ENCODE results near the gene SMARCC1. TPM values are rescaled to one million over a fixed set of nuclear protein-coding genes. Genes with fewer than 3 reads are reported as not detected.

SMARCC1 gene
- polyA plus RNA-seq, 1 experiment: 38.5 TPM

GRCh38 chr3:47711596-47711995 is 70.1 kb downstream of the SMARCC1 start:
- Histone ChIP-seq H3K4me3 (ENCODE audit: low read depth, low read length) (no peak overlapping the region), H3K27me3 (ENCODE audit: control insufficient read depth, insufficient read depth, low read length) (no peaks in the 10 kb centered on the region), H3K9me3 (ENCODE audit: control insufficient read depth, insufficient read depth, low read length) (no peaks in the 10 kb centered on the region), H3K27ac (ENCODE audit: low read depth, low read length) (no peak overlapping the region)
- TF ChIP-seq CTCF (IDR thresholded peaks at IDR 0.05; ENCODE audit: low read depth, low read length): no peak
- DNase-seq (ENCODE audit: low read depth, low spot score): no peak
- ChIA-PET CTCF (interaction anchor here (0.6 kb wide), 1 partner anchor 237 kb away, joined by 4 read pairs; no protein-coding TSS in a partner anchor), POLR2A (no interaction called here)

- H3K27ac ChIP-seq (ENCODE audit: low read depth, low read length): no peak overlapping the region
- CTCF ChIA-PET: no interaction called here
- POLR2A ChIA-PET: interaction anchor here (0.7 kb wide), 1 partner anchor 62 kb away, joined by 7 read pairs; no protein-coding TSS in a partner anchor
Observed at GRCh38 chr3:47705391-47705790, 76.3 kb downstream of the SMARCC1 start.

GRCh38 chr3:47704237-47704612 is 77.5 kb downstream of the SMARCC1 start:
- CTCF ChIA-PET: no interaction called here
- POLR2A ChIA-PET: no interaction called here

More at GRCh38 chr3:47705391-47705790, 76.3 kb downstream of the SMARCC1 start:
- no peak for TF ChIP-seq CTCF (IDR thresholded peaks at IDR 0.05; ENCODE audit: low read depth, low read length)
- no peaks in the 10 kb centered on the region for H3K27me3 ChIP-seq (ENCODE audit: control insufficient read depth, insufficient read depth, low read length)
- H3K4me3 ChIP-seq (ENCODE audit: low read depth, low read length): no peak overlapping the region
- no peaks in the 10 kb centered on the region for H3K9me3 ChIP-seq (ENCODE audit: control insufficient read depth, insufficient read depth, low read length)
- no peak for DNase-seq (ENCODE audit: low read depth, low spot score)

GRCh38 chr3:47701388-47701787 is 80.3 kb downstream of the SMARCC1 start:
- CTCF ChIA-PET: no interaction called here

More at GRCh38 chr3:47704237-47704612, 77.5 kb downstream of the SMARCC1 start:
- H3K4me3 ChIP-seq (ENCODE audit: low read depth, low read length): no peak overlapping the region
- H3K27ac ChIP-seq (ENCODE audit: low read depth, low read length): no peak overlapping the region
- no peaks in the 10 kb centered on the region for H3K9me3 ChIP-seq (ENCODE audit: control insufficient read depth, insufficient read depth, low read length)
- H3K27me3 ChIP-seq (ENCODE audit: control insufficient read depth, insufficient read depth, low read length): no peaks in the 10 kb centered on the region
- DNase-seq (ENCODE audit: low read depth, low spot score): no peak
- no peak for TF ChIP-seq CTCF (IDR thresholded peaks at IDR 0.05; ENCODE audit: low read depth, low read length)

GRCh38 chr3:47692158-47692557 is 89.5 kb downstream of the SMARCC1 start:
- ChIA-PET POLR2A (no interaction called here), CTCF (no interaction called here)
- H3K27me3 ChIP-seq (ENCODE audit: control insufficient read depth, insufficient read depth, low read length): no peaks in the 10 kb centered on the region

More at GRCh38 chr3:47701388-47701787, 80.3 kb downstream of the SMARCC1 start:
- H3K9me3 ChIP-seq (ENCODE audit: control insufficient read depth, insufficient read depth, low read length): no peaks in the 10 kb centered on the region
- no peaks in the 10 kb centered on the region for H3K27me3 ChIP-seq (ENCODE audit: control insufficient read depth, insufficient read depth, low read length)
- no peak for DNase-seq (ENCODE audit: low read depth, low spot score)
- TF ChIP-seq CTCF (IDR thresholded peaks at IDR 0.05; ENCODE audit: low read depth, low read length): no peak
- H3K27ac ChIP-seq (ENCODE audit: low read depth, low read length): no peak overlapping the region
- no peak overlapping the region for H3K4me3 ChIP-seq (ENCODE audit: low read depth, low read length)
- POLR2A ChIA-PET: no interaction called here

More at GRCh38 chr3:47692158-47692557, 89.5 kb downstream of the SMARCC1 start:
- Histone ChIP-seq H3K4me3 (ENCODE audit: low read depth, low read length) (no peak overlapping the region), H3K9me3 (ENCODE audit: control insufficient read depth, insufficient read depth, low read length) (no peaks in the 10 kb centered on the region), H3K27ac (ENCODE audit: low read depth, low read length) (no peak overlapping the region)
- no peak for TF ChIP-seq CTCF (IDR thresholded peaks at IDR 0.05; ENCODE audit: low read depth, low read length)
- DNase-seq (ENCODE audit: low read depth, low spot score): no peak

All from AG04450 (cell line).